ENCODE measurements around the gene NIN. TPM values are rescaled to one million over a fixed set of nuclear protein-coding genes. Genes with fewer than 3 reads are reported as not detected.

NIN gene
- total and polyA plus RNA-seq, 2 donors (not counting 1 experiment from before 2014, with no cell fraction given), result 22.8 to 37.5 TPM

DNA sequence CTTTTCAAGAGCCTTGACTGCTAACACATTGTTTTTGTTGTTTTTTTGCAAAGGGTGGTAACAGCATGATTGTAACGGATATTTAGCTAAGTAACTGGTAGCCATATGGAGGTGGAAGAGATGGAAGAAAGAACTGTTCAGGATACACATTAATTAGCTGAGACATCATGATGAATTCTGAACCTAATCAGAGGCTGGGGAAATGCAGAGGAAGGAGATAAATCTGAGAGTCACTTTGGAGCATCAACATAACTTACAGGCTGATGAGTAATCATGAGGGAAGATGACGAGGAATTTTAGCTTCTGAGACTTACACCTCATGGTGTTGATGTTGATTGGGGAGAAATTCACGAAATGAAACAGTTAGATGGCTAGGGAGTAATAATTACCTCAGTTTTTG lies 62.3 kb downstream of the NIN start:
- H3K36me3 ChIP-seq (ENCODE audit: control insufficient read depth, insufficient read depth, low read length), result peaks cover 6% of the 10 kb centered on the region
- peaks cover 11% of the 10 kb centered on the region for H3K4me1 ChIP-seq (ENCODE audit: control insufficient read depth, extremely low read depth, insufficient read depth, low read length)
- H4K20me1 ChIP-seq (ENCODE audit: control insufficient read depth, extremely low read depth, insufficient read depth, low read length), result no peaks in the 10 kb centered on the region
- H3K27ac ChIP-seq (ENCODE audit: insufficient read depth, low read length), result no peak overlapping the region
- no peak overlapping the region for H2AFZ ChIP-seq (ENCODE audit: low read length)
- no peak overlapping the region for H3K4me2 ChIP-seq (ENCODE audit: extremely low read depth, insufficient read depth, low read length)
- TF ChIP-seq, protein P1, sequence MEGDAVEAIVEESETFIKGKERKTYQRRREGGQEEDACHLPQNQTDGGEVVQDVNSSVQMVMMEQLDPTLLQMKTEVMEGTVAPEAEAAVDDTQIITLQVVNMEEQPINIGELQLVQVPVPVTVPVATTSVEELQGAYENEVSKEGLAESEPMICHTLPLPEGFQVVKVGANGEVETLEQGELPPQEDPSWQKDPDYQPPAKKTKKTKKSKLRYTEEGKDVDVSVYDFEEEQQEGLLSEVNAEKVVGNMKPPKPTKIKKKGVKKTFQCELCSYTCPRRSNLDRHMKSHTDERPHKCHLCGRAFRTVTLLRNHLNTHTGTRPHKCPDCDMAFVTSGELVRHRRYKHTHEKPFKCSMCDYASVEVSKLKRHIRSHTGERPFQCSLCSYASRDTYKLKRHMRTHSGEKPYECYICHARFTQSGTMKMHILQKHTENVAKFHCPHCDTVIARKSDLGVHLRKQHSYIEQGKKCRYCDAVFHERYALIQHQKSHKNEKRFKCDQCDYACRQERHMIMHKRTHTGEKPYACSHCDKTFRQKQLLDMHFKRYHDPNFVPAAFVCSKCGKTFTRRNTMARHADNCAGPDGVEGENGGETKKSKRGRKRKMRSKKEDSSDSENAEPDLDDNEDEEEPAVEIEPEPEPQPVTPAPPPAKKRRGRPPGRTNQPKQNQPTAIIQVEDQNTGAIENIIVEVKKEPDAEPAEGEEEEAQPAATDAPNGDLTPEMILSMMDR (conservative IDR thresholded peaks at IDR 0.05 in 1 of 2, IDR thresholded peaks at IDR 0.05 in 1 of 2; ENCODE audit: low read depth in 1 of 2, low read length in 2 of 2), result no peak
- TF ChIP-seq EZH2 (IDR thresholded peaks at IDR 0.05; ENCODE audit: low read length, missing control alignments), result no peak
- no peaks in the 10 kb centered on the region for H3K27me3 ChIP-seq (ENCODE audit: control insufficient read depth, insufficient read depth, low read length)
- DNase-seq (ENCODE audit: low read depth in 2 of 2), result peak in 1 of 2 donors; percentile 55
- no peaks in the 10 kb centered on the region for H3K79me2 ChIP-seq (ENCODE audit: control insufficient read depth, insufficient read depth, low read length)
- no peak overlapping the region for H3K9ac ChIP-seq (ENCODE audit: insufficient read depth, low read length)
- no peaks in the 10 kb centered on the region for H3K9me3 ChIP-seq (ENCODE audit: control insufficient read depth, insufficient read depth, low read depth, low read length)
- H3K4me3 ChIP-seq (replicated peaks in 1 of 4; ENCODE audit: control extremely low read depth in 1 of 4, insufficient read depth in 1 of 4, low read depth in 3 of 4, low read length in 4 of 4), result no peak overlapping the region

DNA sequence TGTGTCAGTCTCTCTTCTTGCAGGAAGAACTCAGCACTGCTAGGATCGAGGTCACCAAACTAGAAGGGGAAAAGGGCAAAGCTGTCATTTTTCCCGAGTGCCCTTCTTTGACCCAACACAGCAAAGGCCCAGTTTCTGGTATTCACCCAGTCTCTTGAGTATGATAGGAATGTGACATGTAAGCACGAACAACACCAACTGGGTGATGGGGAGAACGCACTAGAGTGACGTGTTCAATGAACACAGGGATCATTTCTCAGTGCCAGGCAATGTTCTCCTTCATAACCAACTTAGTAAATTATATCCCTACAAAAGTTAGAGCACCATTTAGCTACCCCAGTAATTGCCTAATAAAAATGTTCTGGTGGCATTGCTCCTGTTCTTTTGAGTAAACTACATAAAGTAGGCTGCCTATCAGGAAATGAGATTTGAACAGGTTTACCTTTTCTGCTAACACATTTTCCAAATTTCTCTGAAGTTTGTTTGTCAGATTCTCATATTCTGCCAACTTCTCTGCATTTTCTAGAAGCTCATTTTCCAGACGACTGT lies 64.5 kb downstream of the NIN start:
- H3K79me2 ChIP-seq (ENCODE audit: control insufficient read depth, insufficient read depth, low read length), result no peaks in the 10 kb centered on the region
- peak overlapping the region; percentile 49 for H3K27ac ChIP-seq (ENCODE audit: insufficient read depth, low read length)
- H3K27me3 ChIP-seq (ENCODE audit: control insufficient read depth, insufficient read depth, low read length), result no peaks in the 10 kb centered on the region
- H2AFZ ChIP-seq (ENCODE audit: low read length), result no peak overlapping the region
- H3K4me2 ChIP-seq (ENCODE audit: extremely low read depth, insufficient read depth, low read length), result no peak overlapping the region
- peaks cover 30% of the 10 kb centered on the region for H3K4me1 ChIP-seq (ENCODE audit: control insufficient read depth, extremely low read depth, insufficient read depth, low read length)
- H3K9ac ChIP-seq (ENCODE audit: insufficient read depth, low read length), result no peak overlapping the region
- H4K20me1 ChIP-seq (ENCODE audit: control insufficient read depth, extremely low read depth, insufficient read depth, low read length), result no peaks in the 10 kb centered on the region
- H3K36me3 ChIP-seq (ENCODE audit: control insufficient read depth, insufficient read depth, low read length), result peaks cover 10% of the 10 kb centered on the region
- H3K9me3 ChIP-seq (ENCODE audit: control insufficient read depth, insufficient read depth, low read depth, low read length), result no peaks in the 10 kb centered on the region
- TF ChIP-seq, protein P1 (conservative IDR thresholded peaks at IDR 0.05 in 1 of 2, IDR thresholded peaks at IDR 0.05 in 1 of 2; ENCODE audit: low read depth in 1 of 2, low read length in 2 of 2), result no peak
- no peak for TF ChIP-seq EZH2 (IDR thresholded peaks at IDR 0.05; ENCODE audit: low read length, missing control alignments)
- DNase-seq (ENCODE audit: low read depth in 2 of 2), result peak; percentile 42 to 69
- H3K4me3 ChIP-seq (replicated peaks in 1 of 4; ENCODE audit: control extremely low read depth in 1 of 4, insufficient read depth in 1 of 4, low read depth in 3 of 4, low read length in 4 of 4), result no peak overlapping the region

DNA sequence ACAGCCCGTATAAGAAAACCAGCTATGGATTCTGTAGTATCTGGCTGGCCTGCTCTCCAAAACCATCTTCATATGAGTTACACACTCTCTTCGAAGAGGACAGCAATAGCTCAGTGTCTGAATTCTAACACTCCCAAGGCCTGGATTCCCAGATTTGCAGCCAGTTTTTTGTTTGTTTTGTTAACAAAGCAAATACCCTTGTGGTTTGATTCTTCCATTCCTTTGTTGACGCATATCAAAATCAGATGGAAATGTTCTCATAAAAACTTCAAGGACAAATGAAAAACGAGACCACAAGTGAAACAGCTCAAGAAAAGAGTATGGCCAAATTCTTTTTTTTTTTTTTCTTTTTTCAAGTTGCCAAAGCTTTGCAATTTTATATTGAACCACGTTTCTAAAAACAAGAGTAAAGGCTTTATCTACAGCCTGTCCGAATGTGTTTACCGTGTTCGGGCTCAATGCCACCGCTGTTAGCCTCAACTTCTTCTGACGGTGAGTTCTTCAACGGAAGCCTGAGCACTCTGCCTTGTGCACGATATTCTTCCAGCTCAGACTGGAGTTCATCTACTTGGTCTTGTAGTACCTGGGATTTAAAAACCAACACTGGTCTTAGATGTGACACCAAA lies 67.5 kb downstream of the NIN start:
- H3K9me3 ChIP-seq (ENCODE audit: control insufficient read depth, insufficient read depth, low read depth, low read length), result no peaks in the 10 kb centered on the region
- peaks cover 15% of the 10 kb centered on the region for H3K36me3 ChIP-seq (ENCODE audit: control insufficient read depth, insufficient read depth, low read length)
- H3K27ac ChIP-seq (ENCODE audit: insufficient read depth, low read length), result peak overlapping the region; percentile 79
- H3K27me3 ChIP-seq (ENCODE audit: control insufficient read depth, insufficient read depth, low read length), result no peaks in the 10 kb centered on the region
- H3K4me1 ChIP-seq (ENCODE audit: control insufficient read depth, extremely low read depth, insufficient read depth, low read length), result peaks cover 27% of the 10 kb centered on the region
- DNase-seq (ENCODE audit: low read depth in 2 of 2), result peak; percentile 88 to 95
- no peaks in the 10 kb centered on the region for H4K20me1 ChIP-seq (ENCODE audit: control insufficient read depth, extremely low read depth, insufficient read depth, low read length)
- no peak overlapping the region for H3K4me3 ChIP-seq (replicated peaks in 1 of 4; ENCODE audit: control extremely low read depth in 1 of 4, insufficient read depth in 1 of 4, low read depth in 3 of 4, low read length in 4 of 4)
- peak overlapping the region; percentile 60 for H3K4me2 ChIP-seq (ENCODE audit: extremely low read depth, insufficient read depth, low read length)
- TF ChIP-seq, protein P1 (conservative IDR thresholded peaks at IDR 0.05 in 1 of 2, IDR thresholded peaks at IDR 0.05 in 1 of 2; ENCODE audit: low read depth in 1 of 2, low read length in 2 of 2), result no peak
- TF ChIP-seq EZH2 (IDR thresholded peaks at IDR 0.05; ENCODE audit: low read length, missing control alignments), result no peak
- no peaks in the 10 kb centered on the region for H3K79me2 ChIP-seq (ENCODE audit: control insufficient read depth, insufficient read depth, low read length)
- H2AFZ ChIP-seq (ENCODE audit: low read length), result no peak overlapping the region
- H3K9ac ChIP-seq (ENCODE audit: insufficient read depth, low read length), result no peak overlapping the region
